NCI-H128 (cell line): ENCODE data around the gene PTGES3.
A peak's percentile ranks its signal among the peaks of the same experiment; 100 is the strongest.
"Not testable (repeated sequence)": the region's sequence is repeated elsewhere in the genome, so short reads cannot be mapped to it uniquely, and the experiment has no call there.

ENCODE experiments used
- DNase-seq: peaks from one replicate; lab custom pipeline; 2025; ENCODE audit not compliant: unreplicated experiment; lab: John Stamatoyannopoulos, UW

The PTGES3 gene

GRCh38 chr12:56688129-56688845, at the start of gene PTGES3:
TSS of gene PTGES3 (minus strand) at chr12:56688284. CDS start at chr12:56687999, 285 bp downstream.
- peak; percentile 95 for DNase-seq

- DNase-seq = no peak
These were observed 40.2 kb upstream of the PTGES3 start for GRCh38 chr12:56728139-56728861.

GRCh38 chr12:56726196-56726675, 38.2 kb upstream of the PTGES3 start:
- DNase-seq = not testable (repeated sequence)

GRCh38 chr12:56725723-56726102, 37.6 kb upstream of the PTGES3 start:
- no peak for DNase-seq

GRCh38 chr12:56724972-56725722, 37.1 kb upstream of the PTGES3 start, which contains the start of gene NACA:
TSS of gene NACA (minus strand) at chr12:56725299. CDS start at chr12:56724521, 778 bp downstream.
- peak; percentile 95 for DNase-seq

- no peak for DNase-seq
These were observed 36.6 kb upstream of the PTGES3 start for GRCh38 chr12:56724701-56724971.

GRCh38 chr12:56723889-56724700, 36.0 kb upstream of the PTGES3 start:
- peak; percentile 3 for DNase-seq

GRCh38 chr12:56723352-56723751, 35.3 kb upstream of the PTGES3 start:
- DNase-seq = no peak

GRCh38 chr12:56722832-56723231, 34.7 kb upstream of the PTGES3 start:
- DNase-seq = no peak

GRCh38 chr12:56721721-56722120, 33.6 kb upstream of the PTGES3 start:
- no peak for DNase-seq

GRCh38 chr12:56721216-56721615, 33.1 kb upstream of the PTGES3 start:
- DNase-seq = no peak

- DNase-seq = no peak
These were observed 32.7 kb upstream of the PTGES3 start for GRCh38 chr12:56720731-56721151.

GRCh38 chr12:56719056-56719455, 31.0 kb upstream of the PTGES3 start:
- no peak for DNase-seq

GRCh38 chr12:56718636-56719035, 30.6 kb upstream of the PTGES3 start:
- no peak for DNase-seq

GRCh38 chr12:56718149-56718548, 30.1 kb upstream of the PTGES3 start:
- no peak for DNase-seq

GRCh38 chr12:56716933-56717880, 29.1 kb upstream of the PTGES3 start:
- DNase-seq = no peak

GRCh38 chr12:56716458-56716857, 28.4 kb upstream of the PTGES3 start:
- DNase-seq = no peak

- DNase-seq = no peak
These were observed 27.7 kb upstream of the PTGES3 start for GRCh38 chr12:56715798-56716197.

GRCh38 chr12:56714431-56714929, 26.4 kb upstream of the PTGES3 start:
- no peak for DNase-seq

GRCh38 chr12:56713345-56713744, 25.3 kb upstream of the PTGES3 start:
- no peak for DNase-seq
